ENCODE data around the gene CKS2.
"Not testable (repeated sequence)": the region's sequence is repeated elsewhere in the genome, so short reads cannot be mapped to it uniquely, and the experiment has no call there.

Gene CKS2

DNA sequence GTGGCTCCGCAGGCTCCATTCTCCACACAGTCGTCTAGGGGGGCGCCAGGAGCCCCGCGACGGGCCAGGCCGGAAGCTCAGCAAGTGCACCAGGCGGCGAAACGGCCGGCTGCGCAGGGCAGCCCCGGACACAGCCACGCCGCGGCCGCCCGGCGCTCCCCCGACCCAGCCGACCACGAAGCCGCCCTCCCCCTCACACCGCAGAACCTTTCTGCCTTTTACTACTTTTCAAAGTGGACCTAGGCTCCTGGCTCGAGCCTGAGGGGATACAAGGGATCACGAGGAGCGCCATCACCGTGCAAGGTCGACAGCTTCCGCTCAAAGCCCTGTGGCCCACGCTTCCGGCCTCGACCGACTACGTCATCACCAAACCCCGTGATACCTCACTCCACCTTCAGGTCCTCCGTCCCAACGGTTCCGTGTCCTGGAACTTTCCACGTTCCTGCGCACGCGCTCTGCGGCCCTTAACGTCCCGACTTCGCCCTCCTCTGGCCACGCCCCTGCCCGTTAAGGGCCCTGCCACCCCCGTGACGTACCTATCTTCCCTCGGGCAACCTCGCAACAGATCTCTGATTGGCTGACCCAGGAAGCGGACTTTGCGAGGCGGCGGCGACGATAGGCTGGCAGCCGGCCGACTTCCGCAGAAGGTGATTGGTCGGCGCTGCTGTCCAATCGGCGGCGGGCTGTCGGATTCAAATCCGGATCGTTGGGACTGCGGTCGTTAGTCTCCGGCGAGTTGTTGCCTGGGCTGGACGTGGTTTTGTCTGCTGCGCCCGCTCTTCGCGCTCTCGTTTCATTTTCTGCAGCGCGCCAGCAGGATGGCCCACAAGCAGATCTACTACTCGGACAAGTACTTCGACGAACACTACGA, at the start of gene CKS2:
CKS2 (plus strand) TSS at position 721 of the 871 bp plus-strand sequence; CDS start at position 819, 98 bp downstream.
- DNase-seq: peak; percentile 100

DNA sequence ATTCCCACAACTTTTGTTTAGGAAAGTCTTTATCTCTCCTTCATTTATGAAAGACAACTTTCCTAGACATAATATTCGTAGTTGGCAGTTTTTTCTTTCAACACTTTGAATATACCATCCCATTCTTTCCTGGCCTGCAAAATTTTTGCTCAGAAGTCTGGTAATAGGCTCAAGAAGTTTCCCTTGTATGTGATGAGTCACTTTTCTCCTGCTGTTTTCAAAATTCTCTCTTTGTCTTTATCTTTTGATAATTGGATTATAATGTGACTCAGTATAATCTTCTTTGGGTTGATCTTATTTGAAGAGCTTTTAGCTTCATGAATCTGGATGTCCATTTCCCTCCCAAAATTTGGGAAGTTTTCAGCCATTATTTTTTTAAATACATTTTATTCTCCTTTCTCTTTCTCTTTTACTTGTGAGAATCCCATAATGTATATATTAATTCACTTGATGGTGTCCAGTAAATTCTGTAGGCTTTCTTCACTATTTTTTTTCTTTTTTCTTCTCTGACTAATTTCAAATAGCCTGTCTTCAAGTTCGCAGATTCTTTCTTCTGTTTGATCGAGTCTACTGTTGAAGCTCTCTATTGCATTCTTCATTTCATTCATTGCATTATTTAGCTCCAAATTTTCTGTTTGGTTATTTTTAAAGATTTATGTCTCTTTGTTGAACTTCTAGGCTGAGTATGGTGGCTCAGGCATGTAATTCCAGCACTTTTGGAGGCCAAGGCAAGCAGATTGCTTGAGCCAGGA, 37.3 kb upstream of the CKS2 start:
- no peak for DNase-seq

DNA sequence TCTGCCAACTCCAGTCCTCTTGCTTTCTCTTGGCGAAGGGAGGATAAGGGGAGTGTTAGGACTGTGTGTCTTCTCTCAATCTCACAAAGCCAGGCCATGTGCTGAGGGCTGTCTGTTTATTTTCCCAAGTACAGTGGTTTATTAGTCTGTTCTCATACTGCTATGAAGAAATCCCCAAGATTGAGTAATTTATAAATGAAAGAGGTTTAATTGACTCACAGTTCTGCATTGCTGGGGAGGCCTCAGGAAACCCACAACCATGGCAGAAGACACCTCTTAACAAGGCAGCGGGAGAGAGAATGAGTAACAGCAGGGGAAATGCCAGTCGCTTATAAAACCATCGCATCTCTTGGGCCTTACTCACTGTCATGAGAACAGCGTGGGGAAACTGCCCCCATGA, 36.2 kb upstream of the CKS2 start:
- DNase-seq: no peak

DNA sequence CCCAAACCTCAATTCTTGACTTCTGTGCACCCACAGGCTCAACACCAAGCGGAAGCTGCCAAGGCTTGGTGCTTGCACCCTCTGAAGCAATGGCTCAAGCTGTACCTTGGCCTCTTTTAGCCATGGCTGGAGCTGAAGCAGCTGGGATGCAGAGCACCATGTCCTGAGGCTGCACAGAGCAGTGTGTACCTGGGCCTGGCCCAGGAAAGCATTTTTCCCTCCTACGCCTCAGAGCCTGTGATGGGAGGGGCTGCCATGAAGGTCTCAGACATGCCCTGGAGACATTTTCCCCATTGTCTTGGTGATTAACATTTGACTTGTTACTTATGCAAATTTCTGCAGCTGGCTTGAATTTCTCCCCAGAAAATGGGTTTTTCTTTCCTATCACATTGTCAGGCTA, 35.0 kb upstream of the CKS2 start:
- not testable (repeated sequence) for DNase-seq

DNA sequence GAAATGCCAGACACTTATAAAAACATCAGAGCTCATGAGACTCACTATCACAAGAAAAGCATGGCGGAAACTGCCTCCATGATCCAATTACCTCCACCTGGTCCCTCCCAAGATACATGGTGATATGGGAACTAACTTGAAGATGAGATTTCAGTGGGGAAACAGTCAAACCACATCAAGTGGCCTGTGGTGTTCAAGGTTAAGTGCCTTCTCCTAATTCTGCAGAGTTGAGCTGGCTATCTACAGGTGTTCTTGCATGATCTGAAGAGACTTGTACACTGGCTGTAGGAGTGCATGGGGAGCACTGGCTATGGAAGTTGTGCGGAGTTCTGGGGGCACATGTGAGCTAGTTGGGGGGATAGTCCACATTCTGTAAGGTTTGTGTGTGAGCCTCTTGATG, 34.0 kb upstream of the CKS2 start:
- no peak for DNase-seq

DNA sequence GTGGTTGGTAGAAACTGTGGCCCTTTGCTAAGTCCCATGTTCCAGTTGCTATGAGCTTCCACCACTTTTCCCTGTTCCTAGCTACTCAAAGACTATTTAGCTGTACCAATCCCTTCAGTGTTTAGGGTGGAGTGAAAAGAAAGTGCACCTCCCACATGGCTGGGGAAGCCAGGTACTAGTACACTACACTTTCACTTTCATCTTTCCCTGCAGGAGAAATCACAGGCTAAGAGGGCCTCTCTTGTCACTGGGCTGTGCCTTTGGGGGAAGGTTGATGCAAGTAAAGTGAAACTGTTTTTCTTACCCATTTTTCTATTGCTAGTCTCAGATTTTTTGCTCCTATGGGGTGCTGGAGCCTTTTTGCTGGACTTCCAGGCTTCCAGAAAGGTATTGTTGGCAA, 33.5 kb upstream of the CKS2 start:
- DNase-seq: no peak

DNA sequence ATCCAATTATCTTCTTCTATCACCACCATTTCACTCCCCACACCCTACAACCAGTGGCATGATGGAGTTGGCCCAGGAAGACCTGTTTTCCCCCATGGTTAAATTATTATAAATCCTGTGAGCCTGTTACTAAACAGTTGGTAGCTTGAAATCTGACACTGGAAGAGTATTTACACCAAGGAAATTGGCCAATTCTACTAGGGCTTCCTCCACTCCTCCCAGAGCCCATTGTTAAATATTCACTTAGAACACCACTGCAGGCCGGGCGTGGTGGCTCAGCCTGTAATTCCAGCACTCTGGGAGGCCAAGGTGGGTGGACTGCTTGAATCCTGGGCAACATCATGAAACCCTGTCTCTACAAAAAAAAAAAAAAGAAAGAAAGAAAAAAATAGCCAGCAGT, 32.4 kb upstream of the CKS2 start:
- peak; percentile 14 for DNase-seq

DNA sequence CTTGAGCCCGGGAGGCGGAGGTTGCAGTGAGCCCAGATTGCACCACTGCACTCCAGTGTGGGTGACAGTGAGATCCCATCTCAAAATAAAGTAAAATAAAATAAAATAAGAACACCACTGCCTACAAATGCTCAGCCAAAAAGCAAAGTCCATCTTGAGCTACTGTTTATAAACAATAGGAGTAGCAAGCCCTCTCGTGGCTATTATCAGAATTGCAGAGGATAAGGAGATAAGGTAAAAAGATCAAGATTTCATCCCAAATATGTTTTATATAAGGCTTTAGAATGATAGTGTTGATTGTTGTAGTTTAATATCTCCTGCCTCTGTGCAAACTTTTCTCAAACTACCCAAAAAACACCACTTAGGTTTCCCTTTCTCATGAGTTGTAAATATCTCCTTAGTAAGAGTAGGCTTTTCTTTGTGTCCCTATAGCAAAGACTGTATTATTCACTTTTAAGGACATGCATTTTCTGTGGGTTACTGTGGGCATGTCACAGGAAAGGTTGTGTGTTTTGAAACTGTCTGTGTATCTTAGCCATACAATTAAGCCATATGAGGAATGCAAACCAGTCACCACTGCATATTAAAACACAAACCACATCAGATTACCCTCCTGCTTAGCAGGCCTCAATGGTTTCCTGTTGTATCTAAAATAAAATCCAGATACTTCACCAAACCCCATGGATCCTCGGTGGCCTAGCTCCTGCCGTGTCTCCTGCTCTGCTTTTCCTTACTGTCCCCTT, 31.8 kb upstream of the CKS2 start:
- peak; percentile 69 for DNase-seq

DNA sequence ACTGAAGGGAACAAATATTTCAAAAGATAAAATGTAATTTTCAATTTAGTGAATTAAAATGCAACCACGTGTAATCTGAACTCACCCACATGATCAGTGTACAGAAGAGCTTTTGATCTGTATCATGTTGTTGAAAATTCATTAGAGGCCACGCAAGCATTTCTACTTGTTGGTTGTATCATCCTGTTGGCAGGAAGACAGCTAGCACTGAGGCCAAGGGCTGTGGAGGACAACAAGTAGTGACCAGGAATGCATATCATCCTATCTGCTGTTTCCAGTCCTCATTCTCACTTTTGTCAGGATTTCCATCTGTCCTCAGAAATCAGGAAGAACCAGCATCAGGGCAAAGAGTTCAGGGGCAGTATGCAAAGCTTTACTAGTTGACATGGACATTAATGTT, 29.9 kb upstream of the CKS2 start:
- DNase-seq: no peak

DNA sequence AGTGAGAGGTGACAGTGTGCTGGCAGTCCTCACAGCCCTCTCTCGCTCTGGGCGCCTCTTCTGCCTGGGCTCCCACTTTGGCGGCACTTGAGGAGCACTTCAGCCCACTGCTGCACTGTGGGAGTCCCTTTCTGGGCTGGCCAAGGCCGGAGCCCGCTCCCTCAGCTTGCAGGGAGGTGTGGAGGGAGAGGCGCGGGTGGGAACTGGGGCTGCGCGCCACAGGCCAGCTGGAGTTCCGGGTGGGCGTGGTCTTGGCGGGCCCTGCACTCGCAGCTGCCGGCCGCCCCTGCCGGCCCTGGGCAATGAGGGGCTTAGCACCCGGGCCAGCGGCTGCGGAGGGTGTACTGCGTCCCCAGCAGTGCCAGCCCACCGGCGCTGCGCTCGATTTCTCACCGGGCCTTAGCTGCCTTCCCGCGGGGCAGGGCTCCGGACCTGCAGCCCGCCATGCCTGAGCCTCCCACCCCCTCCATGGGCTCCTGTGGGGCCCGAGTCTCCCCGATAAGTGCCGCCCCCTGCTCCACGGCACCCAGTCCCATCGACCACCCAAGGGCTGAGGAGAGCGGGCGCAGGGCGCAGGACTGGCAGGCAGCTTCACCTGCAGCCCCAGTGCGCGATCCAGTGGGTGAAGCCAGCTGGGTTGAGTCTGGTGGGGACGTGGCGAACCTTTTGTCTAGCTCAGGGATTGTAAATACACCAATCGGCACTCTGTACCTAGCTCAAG, 28.6 kb upstream of the CKS2 start:
- DNase-seq: peak; percentile 53

DNA sequence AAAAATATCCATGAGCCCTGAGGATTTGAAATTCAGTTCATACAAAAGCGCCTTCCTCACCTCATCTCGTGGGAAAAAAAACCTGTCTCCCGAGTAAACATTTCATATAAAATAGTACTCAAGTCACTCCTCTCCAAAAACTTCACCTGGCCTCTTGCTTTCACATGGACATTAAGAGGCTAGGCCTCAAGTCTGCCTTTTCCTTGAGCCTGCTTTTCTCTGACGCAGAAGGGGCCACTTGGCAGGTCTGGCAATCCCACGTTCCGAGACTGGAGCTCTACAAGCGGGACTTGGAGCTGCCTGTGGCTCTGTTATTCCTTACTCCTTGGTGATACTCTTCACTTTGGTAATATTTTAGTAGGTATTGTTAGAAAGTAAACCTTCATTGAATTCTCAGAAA, 26.9 kb upstream of the CKS2 start:
- no peak for DNase-seq

DNA sequence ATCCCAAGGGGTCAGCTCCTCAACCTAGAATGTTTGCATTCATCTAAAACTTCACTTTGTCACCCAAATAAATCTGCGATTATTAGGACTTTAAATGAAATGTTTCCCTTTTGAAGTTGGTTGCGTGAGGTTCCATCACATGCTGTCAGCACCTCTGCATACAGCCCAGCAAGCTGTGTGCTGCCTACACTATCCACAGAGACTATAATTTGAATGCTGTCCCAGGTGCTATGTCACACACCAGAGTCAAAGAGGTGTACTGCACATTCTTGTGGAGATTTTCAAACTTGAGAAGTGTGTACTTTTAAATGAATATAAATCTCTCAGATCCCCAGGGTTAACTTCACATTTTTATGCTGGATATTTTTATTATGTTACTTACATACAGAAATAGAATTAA, 19.3 kb upstream of the CKS2 start:
- no peak for DNase-seq

DNA sequence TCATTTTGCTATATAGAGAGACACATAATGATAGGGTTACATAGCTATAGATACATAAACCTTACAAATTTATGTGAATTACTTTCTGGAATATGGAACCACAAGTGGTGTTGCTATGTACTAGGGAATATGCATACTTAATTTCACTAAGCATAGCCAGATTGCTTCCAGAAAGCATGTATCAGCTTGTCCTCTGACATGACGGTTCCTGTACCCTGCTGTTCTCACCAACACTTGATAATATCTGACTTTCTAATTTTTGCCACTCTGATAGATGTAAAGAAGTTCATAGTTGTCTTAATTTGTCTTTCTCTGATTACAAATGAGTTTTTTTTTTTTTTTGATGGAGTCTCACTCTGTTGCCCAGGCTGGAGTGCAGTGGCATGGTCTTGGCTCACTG, 18.0 kb upstream of the CKS2 start:
- DNase-seq: no peak

DNA sequence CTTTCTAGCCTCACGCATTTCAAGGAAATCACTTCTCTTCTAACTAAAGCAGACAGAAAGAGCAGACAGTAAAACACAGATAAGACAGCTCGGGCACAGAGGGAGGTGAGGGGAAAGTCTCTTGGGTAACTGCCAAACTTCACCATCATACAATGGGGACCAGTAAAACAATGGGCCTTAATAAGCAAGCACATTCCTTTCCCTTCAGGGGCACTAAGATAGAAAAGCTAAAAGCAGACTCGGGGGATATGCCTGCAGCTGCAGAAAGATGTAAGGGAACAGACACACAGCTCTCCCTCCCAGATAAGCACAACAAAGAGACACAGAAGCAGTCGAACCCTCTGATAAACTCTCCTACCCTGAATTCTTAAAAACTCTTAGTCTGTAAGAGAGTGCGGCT, 15.6 kb upstream of the CKS2 start:
- DNase-seq: peak; percentile 34

DNA sequence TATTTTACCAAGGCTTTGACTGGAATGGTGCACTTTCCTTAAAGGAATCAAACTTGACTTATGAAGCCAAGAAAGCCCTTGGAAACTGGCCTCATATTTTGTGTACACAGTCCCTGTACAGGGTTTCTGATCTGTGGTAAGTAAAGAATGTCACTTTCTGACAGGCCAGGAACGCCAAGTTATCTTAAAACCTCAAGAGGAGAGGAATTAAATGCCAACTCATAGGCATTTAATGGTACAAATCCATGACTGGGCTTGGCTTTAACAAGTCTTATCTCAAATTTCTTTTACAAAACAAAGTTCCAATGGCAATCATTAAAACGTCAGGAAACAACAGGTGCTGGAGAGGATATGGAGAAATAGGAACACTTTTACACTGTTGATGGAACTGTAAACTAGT, 9.0 kb upstream of the CKS2 start:
- not testable (repeated sequence) for DNase-seq

DNA sequence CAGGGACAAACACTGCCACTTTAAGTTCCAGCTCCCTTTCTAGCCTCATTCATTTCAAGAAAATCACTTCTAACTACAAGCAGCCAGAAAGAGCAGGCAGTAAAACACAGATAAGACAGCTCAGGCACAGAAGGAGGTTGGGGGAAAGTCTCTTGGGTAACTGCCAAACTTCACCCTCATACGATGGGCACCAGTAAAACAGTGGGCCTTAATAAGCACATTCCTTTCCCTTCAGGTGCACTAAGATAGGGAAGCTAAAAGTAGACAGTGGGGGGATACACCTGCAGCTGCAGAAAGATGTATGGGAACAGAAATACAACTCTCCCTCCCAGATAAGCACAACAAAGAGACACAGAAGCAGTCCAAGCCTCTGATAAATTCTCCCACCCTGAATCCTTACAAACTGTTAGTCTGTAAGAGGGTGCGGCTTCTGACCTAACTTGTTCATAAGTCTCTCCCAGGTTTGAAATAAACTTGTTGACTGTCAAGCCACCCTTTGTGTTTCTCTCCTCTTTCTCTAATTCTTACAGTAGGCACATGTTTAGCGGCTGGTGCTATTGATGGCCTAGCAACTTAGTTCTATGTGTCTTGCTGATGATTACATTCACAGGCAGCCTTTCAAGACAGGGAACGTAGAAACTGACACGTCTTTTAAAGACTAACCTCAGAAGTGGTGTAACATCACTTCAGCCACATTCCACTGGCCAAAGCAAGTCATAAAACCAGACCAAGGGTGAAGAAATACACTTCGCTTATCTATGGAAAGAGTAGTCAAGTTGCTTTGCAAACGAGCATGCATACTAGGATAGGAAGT, 6.8 kb upstream of the CKS2 start:
- DNase-seq: no peak

DNA sequence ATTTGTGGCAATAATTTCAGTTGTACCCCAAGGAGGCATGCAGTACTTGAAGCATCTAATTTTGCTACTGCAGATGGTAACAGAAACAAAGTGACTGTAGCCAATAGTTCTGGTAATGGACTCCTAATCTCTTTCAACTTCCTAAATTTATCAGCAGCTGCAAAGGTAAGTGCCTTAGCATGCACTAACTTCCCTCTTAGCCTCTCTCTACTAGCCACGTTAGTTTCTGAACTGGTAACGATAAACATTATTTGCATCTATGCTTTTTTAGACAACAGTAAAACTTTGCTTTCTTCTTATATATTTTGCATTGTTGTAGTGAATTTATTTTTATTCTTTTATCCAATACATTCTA, 6.2 kb upstream of the CKS2 start:
- DNase-seq: no peak

DNA sequence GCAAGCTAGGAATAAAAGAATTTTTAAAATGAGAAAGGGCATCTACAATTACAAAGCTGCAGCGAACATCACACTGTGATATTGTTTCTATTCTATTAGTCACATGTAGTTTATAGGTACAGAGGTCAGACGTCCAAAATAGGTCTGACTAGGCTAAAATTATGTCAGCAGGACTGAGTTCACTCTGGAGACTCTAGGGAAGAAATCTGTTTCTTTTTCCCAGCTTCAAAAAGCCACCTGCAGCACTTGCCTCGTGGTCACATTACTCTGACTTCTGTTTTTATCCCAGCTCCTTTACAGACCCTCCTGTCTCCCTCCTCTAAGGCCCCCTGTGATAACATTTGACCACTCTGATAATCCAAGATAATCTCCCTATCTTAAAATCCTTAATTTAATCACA, 5.1 kb upstream of the CKS2 start:
- no peak for DNase-seq

DNA sequence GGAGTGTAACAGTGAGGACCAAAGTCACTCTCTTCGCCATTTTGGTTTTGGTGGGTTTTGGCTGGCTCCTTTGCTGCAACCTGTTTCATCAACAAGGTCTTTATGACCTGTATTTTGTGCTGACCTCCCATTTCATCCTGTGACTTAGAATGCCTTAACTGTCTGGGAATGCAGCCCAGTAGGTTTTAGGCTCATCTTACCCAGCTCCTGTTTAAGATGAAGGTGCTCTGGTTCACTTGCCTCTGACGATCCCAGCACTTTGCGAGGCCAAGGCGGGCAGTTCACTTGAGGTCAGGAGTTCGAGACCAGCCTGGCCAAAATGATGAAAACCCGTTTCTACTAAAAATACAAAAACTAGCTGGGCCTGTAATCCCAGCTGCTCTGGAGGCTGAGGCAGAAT, 1.8 kb upstream of the CKS2 start:
- no peak for DNase-seq

DNA sequence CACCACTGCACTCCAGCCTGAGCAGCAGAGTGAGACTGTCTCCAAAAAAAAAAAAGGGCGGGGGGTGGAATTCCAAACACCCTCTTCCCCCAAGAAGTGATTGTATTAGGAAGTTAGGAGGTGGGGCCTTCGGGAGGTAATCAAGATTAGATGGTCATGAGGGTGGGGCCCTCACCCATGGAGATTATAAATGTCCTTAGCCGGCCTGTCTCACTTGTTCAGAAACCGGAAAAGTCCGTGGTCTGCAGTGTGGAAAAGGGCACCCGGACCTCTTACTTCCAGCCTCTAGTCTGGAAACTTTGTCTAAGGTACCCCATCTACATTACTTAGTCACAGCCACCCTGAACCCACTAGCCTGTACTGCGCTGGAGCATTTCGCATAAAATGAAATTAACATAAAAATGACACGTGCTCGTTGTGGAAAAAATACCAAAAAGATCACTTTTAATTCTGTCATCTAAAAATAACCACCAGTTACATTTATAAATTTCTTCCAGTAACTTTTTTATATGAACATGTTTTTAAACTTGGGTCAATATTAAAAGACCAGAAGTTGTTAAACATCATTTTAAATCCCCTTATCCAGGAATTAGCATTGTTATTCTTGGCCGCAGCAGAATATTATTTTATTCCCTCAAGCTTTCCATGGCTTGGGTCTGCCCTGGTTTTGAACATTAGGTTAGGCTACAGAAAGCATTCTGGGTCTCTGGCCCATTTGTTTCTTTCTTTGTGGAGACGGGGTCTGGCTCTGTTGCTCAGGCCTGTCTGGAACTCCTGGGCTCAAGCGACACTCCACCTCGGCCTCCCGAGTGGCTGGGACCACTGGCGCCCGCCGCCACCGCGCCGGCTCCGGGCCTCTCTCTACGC, 1.2 kb upstream of the CKS2 start:
- DNase-seq: no peak

All from NCI-H69 (cell line).